ACC112 (cell line): ENCODE results near the gene RUNX3.
A peak's percentile ranks its signal among the peaks of the same experiment; 100 is the strongest.

Source experiments
- H2AFZ ChIP-seq: fragments of 200-600 bp; sonication (generic); one replicate; pipeline ENCODE4 v1.6.0; 2017; ENCODE audit warnings: antibody characterized with exemption, low read length; ENCODE audit not compliant: unreplicated experiment
- H3K27ac ChIP-seq: fragments of 200-600 bp; sonication (generic); 2 replicates; pipeline ENCODE4 v1.5.1; 2014; ENCODE audit warnings: low read depth, mild to moderate bottlenecking, antibody characterized with exemption, low read length, moderate library complexity
- H3K27me3 ChIP-seq: fragments of 200-600 bp; sonication (generic); 2 replicates; pipeline ENCODE4 v1.6.1; 2014; ENCODE audit warnings: mild to moderate bottlenecking, antibody characterized with exemption, low read length, moderate library complexity, mixed read lengths; ENCODE audit not compliant: insufficient read depth
- H3K36me3 ChIP-seq: fragments of 200-600 bp; sonication (generic); 2 replicates; pipeline ENCODE4 v1.6.1; 2016; ENCODE audit warnings: mild to moderate bottlenecking, antibody characterized with exemption, low read length, moderate library complexity, mixed read lengths; ENCODE audit not compliant: insufficient read depth
- H3K4me1 ChIP-seq: fragments of 200-600 bp; sonication (generic); one replicate; pipeline ENCODE4 v1.6.1; 2016; ENCODE audit warnings: low read length, mixed read lengths; ENCODE audit not compliant: insufficient read depth, unreplicated experiment, control insufficient read depth
- H3K4me3 ChIP-seq: fragments of 200-600 bp; sonication (generic); 2 replicates; pipeline ENCODE4 v1.5.1; 2014; ENCODE audit warnings: mild to moderate bottlenecking, low read depth, low read length
- H3K79me2 ChIP-seq: fragments of 200-600 bp; sonication (generic); one replicate; pipeline ENCODE4 v1.6.0; 2016; ENCODE audit warnings: low read length; ENCODE audit not compliant: control insufficient read depth, unreplicated experiment, insufficient read depth

The RUNX3 gene

GRCh38 chr1:24935196-24935526, 5.1 kb upstream of the RUNX3 start:
- Histone ChIP-seq H3K27me3 (peaks cover 57% of the 10 kb centered on the region), H3K4me1 (peaks cover 4% of the 10 kb centered on the region), H2AFZ (no peak overlapping the region), H3K36me3 (no peaks in the 10 kb centered on the region), H3K27ac (no peak overlapping the region), H3K79me2 (no peaks in the 10 kb centered on the region), H3K4me3 (no peak overlapping the region)

- H3K27me3 ChIP-seq = peaks cover 59% of the 10 kb centered on the region
- H2AFZ ChIP-seq = no peak overlapping the region
- no peaks in the 10 kb centered on the region for H3K79me2 ChIP-seq
- H3K4me3 ChIP-seq = no peak overlapping the region
- H3K27ac ChIP-seq = no peak overlapping the region
- H3K4me1 ChIP-seq = peaks cover 4% of the 10 kb centered on the region
- no peaks in the 10 kb centered on the region for H3K36me3 ChIP-seq
Measured at GRCh38 chr1:24934310-24935195, 4.5 kb upstream of the RUNX3 start.

GRCh38 chr1:24933468-24933867, 3.4 kb upstream of the RUNX3 start:
- Histone ChIP-seq H3K79me2 (no peaks in the 10 kb centered on the region), H2AFZ (no peak overlapping the region), H3K4me1 (peaks cover 4% of the 10 kb centered on the region), H3K27me3 (peaks cover 70% of the 10 kb centered on the region), H3K36me3 (no peaks in the 10 kb centered on the region), H3K27ac (no peak overlapping the region), H3K4me3 (no peak overlapping the region)

- H3K79me2 ChIP-seq = no peaks in the 10 kb centered on the region
- H2AFZ ChIP-seq = no peak overlapping the region
- H3K27me3 ChIP-seq = peaks cover 77% of the 10 kb centered on the region
- H3K27ac ChIP-seq = no peak overlapping the region
- peaks cover 4% of the 10 kb centered on the region for H3K4me1 ChIP-seq
- no peak overlapping the region for H3K4me3 ChIP-seq
- no peaks in the 10 kb centered on the region for H3K36me3 ChIP-seq
Measured at GRCh38 chr1:24932725-24933294, 2.7 kb upstream of the RUNX3 start.

- peaks cover 82% of the 10 kb centered on the region for H3K27me3 ChIP-seq
- peak overlapping the region; percentile 73 for H3K4me3 ChIP-seq
- H2AFZ ChIP-seq = no peak overlapping the region
- H3K27ac ChIP-seq = no peak overlapping the region
- no peaks in the 10 kb centered on the region for H3K36me3 ChIP-seq
- H3K4me1 ChIP-seq = peaks cover 4% of the 10 kb centered on the region
- H3K79me2 ChIP-seq = no peaks in the 10 kb centered on the region
Measured at GRCh38 chr1:24932284-24932683, 2.2 kb upstream of the RUNX3 start.

- Histone ChIP-seq H3K4me1 (peaks cover 4% of the 10 kb centered on the region), H2AFZ (peak overlapping the region; percentile 53), H3K79me2 (no peaks in the 10 kb centered on the region), H3K36me3 (no peaks in the 10 kb centered on the region), H3K4me3 (peak overlapping the region; percentile 73), H3K27ac (no peak overlapping the region), H3K27me3 (peaks cover 88% of the 10 kb centered on the region)
Measured at GRCh38 chr1:24931468-24932231, 1.6 kb upstream of the RUNX3 start.

GRCh38 chr1:24931146-24931467, 1.0 kb upstream of the RUNX3 start:
- H3K79me2 ChIP-seq = no peaks in the 10 kb centered on the region
- H2AFZ ChIP-seq = no peak overlapping the region
- no peaks in the 10 kb centered on the region for H3K36me3 ChIP-seq
- 0 out of 2 replicates have a peak overlapping the region, but pooled peaks have one; percentile 73 for H3K4me3 ChIP-seq
- peaks cover 94% of the 10 kb centered on the region for H3K27me3 ChIP-seq
- peaks cover 8% of the 10 kb centered on the region for H3K4me1 ChIP-seq
- no peak overlapping the region for H3K27ac ChIP-seq

GRCh38 chr1:24929398-24930259, 447 bp downstream of the RUNX3 start:
- Histone ChIP-seq H3K27me3 (peaks cover 95% of the 10 kb centered on the region), H3K4me3 (no peak overlapping the region), H3K4me1 (peaks cover 8% of the 10 kb centered on the region), H3K36me3 (no peaks in the 10 kb centered on the region), H3K79me2 (no peaks in the 10 kb centered on the region), H2AFZ (no peak overlapping the region), H3K27ac (no peak overlapping the region)

GRCh38 chr1:24928689-24929397, 1.2 kb downstream of the RUNX3 start:
- H3K36me3 ChIP-seq = no peaks in the 10 kb centered on the region
- H3K4me1 ChIP-seq = peaks cover 8% of the 10 kb centered on the region
- no peaks in the 10 kb centered on the region for H3K79me2 ChIP-seq
- no peak overlapping the region for H3K4me3 ChIP-seq
- H3K27ac ChIP-seq = no peak overlapping the region
- H2AFZ ChIP-seq = no peak overlapping the region
- peaks cover 90% of the 10 kb centered on the region for H3K27me3 ChIP-seq
